K562 (cell line): ENCODE measurements around the gene HVCN1. TPM values are rescaled to one million over a fixed set of nuclear protein-coding genes. Genes with fewer than 3 reads are reported as not detected.

Experiments
- ATAC-seq: fragments of 200-7000 bp; cut with Tn5 transposase; 3 replicates; pipeline ENCODE4 v1.9.1; 2020; ENCODE audit warnings: moderate library complexity
- BruUV-seq: library from RNA; stranded (reverse); fragments of 400-500 nt; replicated peaks from 2 replicates; lab custom pipeline; 2021; lab: Mats Ljungman, UMichigan
- CTCF ChIA-PET: fragments of 300-600 bp; formaldehyde crosslinking; extraction: SDS; loops from one replicate; lab custom pipeline; 2021; ENCODE audit warnings: low intra/inter-chr PET ratio; lab: Yijun Ruan, JAX
- POLR2A ChIA-PET: fragments of 300-600, 350-650 bp; sonication (Branson Sonifier 250); formaldehyde crosslinking; extraction: SDS; loops from one replicate; lab custom pipeline; 2021; ENCODE audit warnings: antibody characterized with exemption, inconsistent platforms; lab: Yijun Ruan, JAX
- DNase-seq, 4 experiments: peaks; one replicate each; pipeline versions ENCODE4 v3.0.0 to v3.0.0-alpha.2; 2011 to 2018; ENCODE audit warnings: low spot score in 3 of 4, mixed read lengths in 3 of 4; ENCODE audit errors: extremely low read depth in 1 of 4
- FAIRE-seq: peaks from 2 replicates; lab custom pipeline; 2011; peaks lifted over from hg19 to GRCh38; lab: Jason Lieb, UNC
- H2AFZ ChIP-seq: 2 replicates; pipeline ENCODE4 v1.6.0; 2011; ENCODE audit warnings: low read depth, low read length, control low read depth, inconsistent platforms
- H3K27ac ChIP-seq: fragments of 200-600 bp; 3 replicates; pipeline ENCODE4 v1.8.0; 2011; ENCODE audit warnings: low read depth, mild to moderate bottlenecking, control low read depth, inconsistent platforms, low read length, moderate library complexity, mixed read lengths; ENCODE audit errors: extremely low read depth
- H3K27me3 ChIP-seq, 2 experiments: fragments of 300-600 bp in 1 of 2; 2 replicates in 1 of 2; 3 replicates in 1 of 2; pipeline versions ENCODE4 v1.6.0 to v1.8.0; 2011; ENCODE audit warnings: inconsistent platforms in 2 of 2, low read length in 2 of 2, mild to moderate bottlenecking in 1 of 2, mixed read lengths in 1 of 2, moderate library complexity in 1 of 2; ENCODE audit not compliant: control insufficient read depth in 2 of 2, insufficient read depth in 2 of 2
- H3K36me3 ChIP-seq: fragments of 300-600 bp; 3 replicates; pipeline ENCODE4 v1.8.0; 2011; ENCODE audit warnings: mild to moderate bottlenecking, low read length, inconsistent platforms; ENCODE audit not compliant: control insufficient read depth, insufficient read depth
- H3K4me1 ChIP-seq, 2 experiments: fragments of 200-600 bp in 1 of 2; replicated peaks in 1 of 2; 2 replicates in 1 of 2; 3 replicates in 1 of 2; pipeline versions ENCODE4 v1.5.1 to v1.8.0; 2011; ENCODE audit warnings: inconsistent platforms in 2 of 2, low read length in 2 of 2, mild to moderate bottlenecking in 1 of 2, mixed read lengths in 1 of 2, moderate library complexity in 1 of 2; ENCODE audit not compliant: control insufficient read depth in 2 of 2, insufficient read depth in 2 of 2
- H3K4me2 ChIP-seq: 2 replicates; pipeline ENCODE4 v1.6.1; 2011; ENCODE audit warnings: low read length, control low read depth, inconsistent platforms, mixed read lengths; ENCODE audit not compliant: insufficient read depth
- H3K4me3 ChIP-seq: fragments of 200-600 bp; sonication (generic), shearing (Covaris generic); 2 replicates; pipeline ENCODE4 v1.5.1; 2016; ENCODE audit warnings: control low read depth, inconsistent platforms
- H3K79me2 ChIP-seq: fragments of 200-600 bp; 3 replicates; pipeline ENCODE4 v1.8.0; 2011; ENCODE audit warnings: low read length, inconsistent platforms; ENCODE audit not compliant: control insufficient read depth, insufficient read depth
- H3K9ac ChIP-seq, 2 experiments: 2 replicates each; pipeline versions ENCODE4 v1.6.0 to v1.6.1; 2011; ENCODE audit warnings: low read depth in 2 of 2, low read length in 2 of 2, control low read depth in 1 of 2, inconsistent platforms in 1 of 2, mild to moderate bottlenecking in 1 of 2, mixed read lengths in 1 of 2; ENCODE audit not compliant: insufficient read depth in 1 of 2
- H3K9me1 ChIP-seq: one replicate; pipeline ENCODE4 v1.6.0; 2011; ENCODE audit warnings: inconsistent platforms, mild to moderate bottlenecking, low read length, moderate library complexity; ENCODE audit not compliant: control insufficient read depth, insufficient read depth
- H3K9me3 ChIP-seq: replicated peaks from 2 replicates; pipeline ENCODE4 v1.5.1; 2011; ENCODE audit warnings: low read depth, low read length, inconsistent platforms; ENCODE audit not compliant: control insufficient read depth, insufficient read depth
- H4K20me1 ChIP-seq: replicated peaks from 2 replicates; pipeline ENCODE4 v1.6.1; 2011; ENCODE audit warnings: low read length, inconsistent platforms, mixed read lengths; ENCODE audit not compliant: control insufficient read depth, insufficient read depth
- ATF3 ChIP-seq, 2 experiments: fragments of 450-650 bp in 1 of 2; sonication (generic) in 1 of 2; formaldehyde crosslinking in 1 of 2; IDR thresholded peaks in 1 of 2; conservative IDR thresholded peaks in 1 of 2; 2 replicates each; pipeline versions ENCODE4 v1.6.1 to v1.8.1; 2016 to 2023; ENCODE audit warnings: mild to moderate bottlenecking in 2 of 2, moderate library complexity in 2 of 2, inconsistent platforms in 1 of 2, missing genetic modification reagents in 1 of 2
- HDGF ChIP-seq: fragments of 450-650 bp; IDR thresholded peaks from 2 replicates; pipeline ENCODE4 v1.6.1; 2016
- MEIS2 ChIP-seq: fragments of 450-650 bp; IDR thresholded peaks from 2 replicates; pipeline ENCODE4 v1.6.1; 2014; ENCODE audit warnings: mild to moderate bottlenecking; ENCODE audit not compliant: partially characterized antibody
- SAFB2 ChIP-seq: fragments of 200-400 bp; formaldehyde crosslinking; IDR thresholded peaks from 2 replicates; pipeline ENCODE4 v1.6.1; 2018; ENCODE audit warnings: borderline replicate concordance, low read length, low read depth, moderate library complexity; ENCODE audit not compliant: severe bottlenecking
- SFPQ ChIP-seq: fragments of 200-400 bp; formaldehyde crosslinking; IDR thresholded peaks from 2 replicates; pipeline ENCODE4 v1.6.1; 2017; ENCODE audit warnings: mild to moderate bottlenecking, low read depth, low read length, moderate library complexity
- SIN3A ChIP-seq, 2 experiments: fragments of 150-350 bp in 1 of 2; IDR thresholded peaks; 2 replicates each; pipeline ENCODE4 v1.6.1; 2011 to 2016; ENCODE audit warnings: borderline replicate concordance in 2 of 2, low read depth in 2 of 2, low read length in 2 of 2, mild to moderate bottlenecking in 2 of 2, moderate library complexity in 2 of 2; ENCODE audit not compliant: control insufficient read depth in 1 of 2
- SUPT5H ChIP-seq: fragments of 450-650 bp; IDR thresholded peaks from 2 replicates; pipeline ENCODE4 v1.6.1; 2016
- UBTF ChIP-seq, 2 experiments: IDR thresholded peaks; 2 replicates each; pipeline ENCODE4 v1.6.1; 2012; ENCODE audit warnings: improper control_type of control experiment in 2 of 2, low read depth in 2 of 2, low read length in 2 of 2, borderline replicate concordance in 1 of 2
- ZNF431 ChIP-seq: sonication (generic); formaldehyde crosslinking; IDR thresholded peaks from 2 replicates; pipeline ENCODE4 v1.8.0; 2022; ENCODE audit warnings: mild to moderate bottlenecking, missing genetic modification reagents
- ZNF584 ChIP-seq: fragments of 200-800 bp; sonication (Bioruptor generic); IDR thresholded peaks from 2 replicates; pipeline ENCODE4 v1.6.1; 2016; ENCODE audit warnings: low read depth, mild to moderate bottlenecking, missing genetic modification characterization, missing compliant biosample characterization
- ZNF764 ChIP-seq: fragments of 250-450 bp; sonication (Bioruptor Pico); IDR thresholded peaks from 2 replicates; pipeline ENCODE4 v1.4.0; 2020; ENCODE audit warnings: low read depth, mild to moderate bottlenecking, moderate library complexity
- WGBS: fragments of 100-300 bp; shearing (Covaris generic); methylation state at CpG from one replicate; pipeline ENCODE4 v1.1.6; 2016; ENCODE audit warnings: low coverage, mixed read lengths; ENCODE audit not compliant: insufficient coverage; ENCODE audit errors: missing lambda C conversion rate; 5-methylcytosine and 5-hydroxymethylcytosine counted together
- in situ Hi-C: fragments of 300-500 bp; cut with MboI; formaldehyde crosslinking; loops from 4 replicates; pipeline ENCODE4 v1.15.0; 2018; ENCODE audit warnings: inconsistent platforms, mixed read lengths
- intact Hi-C: fragments of 100-400 bp; cut with micrococcal nuclease; formaldehyde crosslinking; loops from 2 replicates; pipeline ENCODE4 v1.14.2; 2022
- polyA plus RNA-seq, 8 experiments: library from polyadenylated mRNA; depleted of rRNA in 4 of 8; stranded (reverse) in 5 of 8; unstranded in 3 of 8; fragments of >200 nt; fragmentation: Nextera tagmentation in 2 of 8; fragmentation: Illumina TruSeq in 1 of 8; extraction: Ambion mirVana in 2 of 8; extraction: Trizol in 1 of 8; gene quantifications; 2 replicates each; pipeline versions ENCODE4 v1.2.1 to v1.2.3, GENCODE V29; 2011 to 2014; ENCODE audit warnings: inconsistent platforms in 1 of 8, missing spikeins in 1 of 8
- total RNA-seq, 7 experiments: library from RNA; depleted of rRNA in 6 of 7; stranded (reverse); fragments of >200 nt in 6 of 7; fragmentation: Illumina TruSeq in 2 of 7; extraction: Trizol in 2 of 7; gene quantifications; 2 replicates each; pipeline versions ENCODE4 v1.2.1 to v1.2.3, GENCODE V29; 2011 to 2021; ENCODE audit warnings: low replicate concordance in 1 of 7

The HVCN1 gene
- total and polyA plus RNA-seq, 9 of the 15 experiments (the other 6 are each of a cell fraction or from before 2014, with no cell fraction given), result 0.21 to 1.4 (median 0.74) TPM

GRCh38 chr12:110637869-110638441, 51.0 kb downstream of the HVCN1 start:
- no peaks in the 10 kb centered on the region for H3K36me3 ChIP-seq
- H3K4me2 ChIP-seq, result no peak overlapping the region
- H3K4me1 ChIP-seq, result peaks cover 8 to 33% of the 10 kb centered on the region in 2 experiments
- DNase-seq (no peak), ATAC-seq (no peak; the same call in 2 of the 3 replicates), FAIRE-seq (no peak)
- H3K79me2 ChIP-seq, result no peaks in the 10 kb centered on the region
- no peak overlapping the region for H3K27ac ChIP-seq
- H4K20me1 ChIP-seq, result no peaks in the 10 kb centered on the region
- no peak overlapping the region; the same call in 1 of the 2 replicates for H2AFZ ChIP-seq
- ChIA-PET CTCF (no interaction called here), POLR2A (no interaction called here)
- H3K4me3 ChIP-seq, result no peak overlapping the region
- no TSS peak for BruUV-seq
- H3K9me1 ChIP-seq, result peaks cover 3% of the 10 kb centered on the region
- in situ Hi-C loops (no loop called here), intact Hi-C loops (no loop called here)
- H3K9ac ChIP-seq, result no peak overlapping the region
- WGBS, result 39% methylated on average over 3 of the region's 3 CpGs
- no peaks in the 10 kb centered on the region for H3K9me3 ChIP-seq
- peaks cover 0 to 14% of the 10 kb centered on the region in 2 experiments; a peak in 1 of 5 replicates for H3K27me3 ChIP-seq
- peak; percentile 29 for TF ChIP-seq MEIS2
- TF ChIP-seq SUPT5H, result no peak
- no peak for TF ChIP-seq SFPQ
- no peak for TF ChIP-seq UBTF (IDR thresholded peaks at IDR 0.05; ENCODE audit: borderline replicate concordance in 1 of 2, low read depth in 2 of 2, low read length in 2 of 2)
- no peak for TF ChIP-seq ZNF431
- TF ChIP-seq ZNF584 (CRISPR knock-in tag), result no peak
- TF ChIP-seq SAFB2, result no peak
- TF ChIP-seq ATF3 (IDR thresholded peaks at IDR 0.05), result 0 out of 2 replicates have a peak, but pooled peaks have one; percentile 10
- TF ChIP-seq ATF3 (CRISPR knock-in tag; conservative IDR thresholded peaks at IDR 0.05), result no peak
- TF ChIP-seq ZNF764 (CRISPR knock-in tag), result no peak
- no peak for TF ChIP-seq HDGF
- no peak for TF ChIP-seq SIN3A (IDR thresholded peaks at IDR 0.05; ENCODE audit: borderline replicate concordance in 2 of 2, control insufficient read depth in 1 of 2, low read depth in 2 of 2, low read length in 2 of 2)
